ENCODE measurements around the gene ZMPSTE24.

ZMPSTE24 gene

GRCh38 chr1:40270152-40270834 is 12.3 kb downstream of the ZMPSTE24 start:
- Histone ChIP-seq H3K27ac (no peak overlapping the region), H3K4me3 (ENCODE audit: low read depth, low read length) (no peak overlapping the region), H3K27me3 (replicated peaks) (no peaks in the 10 kb centered on the region), H3K36me3 (replicated peaks) (peaks cover 54% of the 10 kb centered on the region)
- in situ Hi-C loops (cut with HindIII; ENCODE audit: low pct_ligation_motif_present, low sequenced_read_pairs), result no loop called here
- TF ChIP-seq CTCF (IDR thresholded peaks at IDR 0.05; ENCODE audit: low read depth, low read length, missing control alignments), result no peak
- no peak for DNase-seq

- no peaks in the 10 kb centered on the region for H3K27me3 ChIP-seq (replicated peaks)
- H3K4me3 ChIP-seq (ENCODE audit: low read depth, low read length), result no peak overlapping the region
- in situ Hi-C loops (cut with HindIII; ENCODE audit: low pct_ligation_motif_present, low sequenced_read_pairs), result no loop called here
- H3K27ac ChIP-seq, result no peak overlapping the region
- DNase-seq, result no peak
- H3K36me3 ChIP-seq (replicated peaks), result peaks cover 56% of the 10 kb centered on the region
- TF ChIP-seq CTCF (IDR thresholded peaks at IDR 0.05; ENCODE audit: low read depth, low read length, missing control alignments), result no peak
Observed at GRCh38 chr1:40272653-40273213, 14.7 kb downstream of the ZMPSTE24 start.

GRCh38 chr1:40273547-40274166 is 15.6 kb downstream of the ZMPSTE24 start:
- peaks cover 51% of the 10 kb centered on the region for H3K36me3 ChIP-seq (replicated peaks)
- no peak overlapping the region for H3K27ac ChIP-seq
- DNase-seq, result no peak
- H3K27me3 ChIP-seq (replicated peaks), result no peaks in the 10 kb centered on the region
- no peak for TF ChIP-seq CTCF (IDR thresholded peaks at IDR 0.05; ENCODE audit: low read depth, low read length, missing control alignments)
- in situ Hi-C loops (cut with HindIII; ENCODE audit: low pct_ligation_motif_present, low sequenced_read_pairs), result no loop called here
- no peak overlapping the region for H3K4me3 ChIP-seq (ENCODE audit: low read depth, low read length)

GRCh38 chr1:40274331-40274730 is 16.3 kb downstream of the ZMPSTE24 start:
- Histone ChIP-seq H3K27ac (no peak overlapping the region), H3K4me3 (ENCODE audit: low read depth, low read length) (no peak overlapping the region), H3K36me3 (replicated peaks) (peaks cover 48% of the 10 kb centered on the region), H3K27me3 (replicated peaks) (no peaks in the 10 kb centered on the region)
- in situ Hi-C loops (cut with HindIII; ENCODE audit: low pct_ligation_motif_present, low sequenced_read_pairs), result no loop called here
- DNase-seq, result no peak
- no peak for TF ChIP-seq CTCF (IDR thresholded peaks at IDR 0.05; ENCODE audit: low read depth, low read length, missing control alignments)

- Histone ChIP-seq H3K27me3 (replicated peaks) (no peaks in the 10 kb centered on the region), H3K36me3 (replicated peaks) (peaks cover 44% of the 10 kb centered on the region), H3K4me3 (ENCODE audit: low read depth, low read length) (no peak overlapping the region), H3K27ac (no peak overlapping the region)
- no peak for TF ChIP-seq CTCF (IDR thresholded peaks at IDR 0.05; ENCODE audit: low read depth, low read length, missing control alignments)
- in situ Hi-C loops (cut with HindIII; ENCODE audit: low pct_ligation_motif_present, low sequenced_read_pairs), result no loop called here
- no peak for DNase-seq
Observed at GRCh38 chr1:40276122-40276521, 18.1 kb downstream of the ZMPSTE24 start.

Data from brain microvascular endothelial cell (primary cell).